ENCODE data around the gene CCL19. TPM values are rescaled to one million over a fixed set of nuclear protein-coding genes. Genes with fewer than 3 reads are reported as not detected.

Gene CCL19
- total and polyA plus RNA-seq, 2 of the 8 experiments (the other 6 are each of a cell fraction or from before 2014, with no cell fraction given): not detected

DNA sequence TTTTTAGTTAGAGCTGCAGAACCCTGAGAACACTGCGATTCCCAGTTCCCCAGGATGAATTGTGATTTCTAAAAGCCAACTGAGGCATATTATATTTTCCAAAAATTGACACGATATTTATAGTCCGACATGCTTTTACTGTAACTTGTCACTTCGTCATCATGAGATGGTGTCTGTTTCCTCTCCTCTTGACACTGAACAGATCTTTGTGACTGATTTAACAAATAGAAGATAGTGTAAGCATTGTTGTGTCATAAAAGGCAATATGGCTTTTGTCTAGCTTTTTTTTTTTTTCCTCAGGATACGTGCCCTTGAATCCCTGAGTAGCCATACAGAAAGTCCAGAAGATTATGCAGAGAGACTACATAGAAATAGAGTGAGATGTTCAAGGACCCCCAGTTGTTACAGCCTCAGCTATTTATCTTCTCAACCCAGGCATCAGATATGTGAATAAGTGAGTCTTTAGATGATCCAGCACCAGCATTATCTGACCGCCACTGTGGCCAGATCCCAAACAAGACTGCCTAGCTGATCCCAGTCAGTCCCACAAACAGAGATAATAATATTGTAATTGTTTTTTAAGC lies 46.7 kb upstream of the CCL19 start:
- no peaks in the 10 kb centered on the region for H3K9me3 ChIP-seq (ENCODE audit: insufficient read depth in 2 of 2, low read depth in 1 of 2, low read length in 1 of 2)
- H4K5ac ChIP-seq (ENCODE audit: insufficient read length, low read depth, low read length): no peak overlapping the region
- no peak overlapping the region for H4K91ac ChIP-seq (replicated peaks; ENCODE audit: insufficient read length, low read length)
- ChIA-PET CTCF (ENCODE audit: partially characterized antibody) (interaction anchor here (1.1 to 2.0 kb wide), 2 partner anchors 15 to 22 kb away, joined by 3 to 7 read pairs; no protein-coding TSS in a partner anchor), POLR2A (ENCODE audit: partially characterized antibody) (no interaction called here)
- no peaks in the 10 kb centered on the region for H3K23me2 ChIP-seq (ENCODE audit: low read depth, low read length)
- H2BK15ac ChIP-seq (ENCODE audit: low read length): no peak overlapping the region
- no peaks in the 10 kb centered on the region for H3K4me1 ChIP-seq (replicated peaks in 1 of 4; ENCODE audit: control insufficient read depth in 3 of 4, insufficient read depth in 4 of 4, low read length in 3 of 4)
- no peak overlapping the region for H3K4me3 ChIP-seq (ENCODE audit: extremely low read depth in 1 of 4, insufficient read depth in 2 of 4, low read depth in 3 of 4, low read length in 4 of 4)
- DNase-seq (ENCODE audit: low read depth in 1 of 2, low spot score in 2 of 2) (no peak), FAIRE-seq (no peak)
- no peaks in the 10 kb centered on the region for H4K20me1 ChIP-seq (replicated peaks in 1 of 2; ENCODE audit: control insufficient read depth in 1 of 2, insufficient read depth in 2 of 2, low read length in 2 of 2)
- 82% methylated on average over 6 of the region's 6 CpGs; no CpG with 5 or more reads in 1 of the 2 experiments for WGBS, 2 experiments (ENCODE audit: extremely low coverage in 1 of 2, insufficient coverage in 1 of 2, insufficient read length in 1 of 2, insufficient replicate concordance in 2 of 2, low coverage in 1 of 2, low lambda C conversion rate in 2 of 2, missing lambda C conversion rate in 1 of 2)
- H4K8ac ChIP-seq (ENCODE audit: extremely low read depth, insufficient read depth, low read length): no peak overlapping the region
- H3K36me3 ChIP-seq (ENCODE audit: control insufficient read depth in 2 of 4, insufficient read depth in 4 of 4, low read length in 3 of 4): no peaks in the 10 kb centered on the region
- no peaks in the 10 kb centered on the region for H3K79me2 ChIP-seq (ENCODE audit: control insufficient read depth in 1 of 2, insufficient read depth in 2 of 2, low read length in 2 of 2)
- H3K14ac ChIP-seq (ENCODE audit: insufficient read length): no peak overlapping the region
- H3K79me1 ChIP-seq (ENCODE audit: low read depth, low read length): no peaks in the 10 kb centered on the region
- H3K27ac ChIP-seq (ENCODE audit: low read depth, low read length): no peak overlapping the region
- H2BK12ac ChIP-seq (ENCODE audit: low read depth, low read length): no peak overlapping the region
- H2BK5ac ChIP-seq (ENCODE audit: low read depth, low read length): no peak overlapping the region
- H3K9ac ChIP-seq (replicated peaks in 1 of 4; ENCODE audit: extremely low read depth in 1 of 4, low read depth in 3 of 4, low read length in 3 of 4): no peak overlapping the region
- no peak overlapping the region for H2AFZ ChIP-seq (ENCODE audit: low read length)
- H3K56ac ChIP-seq (replicated peaks; ENCODE audit: insufficient read length, low read depth, low read length): no peak overlapping the region
- H2BK20ac ChIP-seq (ENCODE audit: low read length): no peak overlapping the region
- no peaks in the 10 kb centered on the region for H3K27me3 ChIP-seq (replicated peaks in 1 of 4; ENCODE audit: control insufficient read depth in 3 of 4, extremely low read depth in 1 of 4, insufficient read depth in 3 of 4, low read length in 3 of 4)
- no peak overlapping the region for H3K4ac ChIP-seq (replicated peaks; ENCODE audit: insufficient read length, low read depth, low read length)
- no peak overlapping the region for H3K23ac ChIP-seq (ENCODE audit: insufficient read length)
- no peak overlapping the region for H3K4me2 ChIP-seq (ENCODE audit: insufficient read depth in 1 of 2, low read depth in 2 of 2, low read length in 2 of 2)
- no peak overlapping the region for H3K18ac ChIP-seq (ENCODE audit: extremely low read depth, low read length)
- H2BK120ac ChIP-seq (replicated peaks; ENCODE audit: low read depth, low read length): no peak overlapping the region
- H2AK5ac ChIP-seq (ENCODE audit: low read depth, low read length): no peak overlapping the region
- TF ChIP-seq TEAD4 (IDR thresholded peaks at IDR 0.05; ENCODE audit: low read depth, low read length): no peak
- TF ChIP-seq SUZ12 (IDR thresholded peaks at IDR 0.05; ENCODE audit: low read length): no peak
- TF ChIP-seq SP1 (IDR thresholded peaks at IDR 0.05; ENCODE audit: low read depth, low read length): no peak
- TF ChIP-seq SP2 (IDR thresholded peaks at IDR 0.05; ENCODE audit: low read length): no peak
